HepG2 (cell line): ENCODE data around the gene NLRP6. TPM values are rescaled to one million over a fixed set of nuclear protein-coding genes. Genes with fewer than 3 reads are reported as not detected.
A peak's percentile ranks its signal among the peaks of the same experiment; 100 is the strongest.

Source experiments
- CREB1 ChIP-seq, 2 experiments: fragments of 450-650 bp in 1 of 2; IDR thresholded peaks; 2 replicates each; pipeline ENCODE4 v1.6.1; 2016 to 2017; ENCODE audit warnings: control low read depth in 1 of 2, mild to moderate bottlenecking in 1 of 2, missing compliant biosample characterization in 1 of 2, missing genetic modification characterization in 1 of 2
- MED13 ChIP-seq: sonication (generic); formaldehyde crosslinking; IDR thresholded peaks from 2 replicates; pipeline ENCODE4 v1.5.0; 2020; ENCODE audit warnings: missing genetic modification reagents
- MTF1 ChIP-seq: sonication (generic); formaldehyde crosslinking; IDR thresholded peaks from 2 replicates; pipeline ENCODE4 v1.5.0; 2020; ENCODE audit warnings: missing genetic modification reagents
- NR2F6 ChIP-seq, 2 experiments: IDR thresholded peaks; 2 replicates each; pipeline ENCODE4 v1.6.1; 2016; ENCODE audit warnings: antibody characterized with exemption in 1 of 2, mild to moderate bottlenecking in 1 of 2
- POLR2A ChIP-seq, 2 experiments: IDR thresholded peaks; 2 replicates each; pipeline ENCODE4 v1.6.1; 2011; ENCODE audit warnings: low read depth in 2 of 2, low read length in 2 of 2, mild to moderate bottlenecking in 1 of 2, moderate library complexity in 1 of 2; ENCODE audit not compliant: insufficient read depth in 1 of 2
- POLR2AphosphoS5 ChIP-seq: IDR thresholded peaks from 2 replicates; pipeline ENCODE4 v1.6.1; 2012; ENCODE audit warnings: low read depth, low read length
- REL ChIP-seq: sonication (generic); formaldehyde crosslinking; conservative IDR thresholded peaks from 2 replicates; pipeline ENCODE4 v1.8.0; 2022; ENCODE audit warnings: mild to moderate bottlenecking, missing genetic modification reagents, moderate library complexity
- SIN3B ChIP-seq: fragments of 150-350 bp; IDR thresholded peaks from 2 replicates; pipeline ENCODE4 v1.6.1; 2014; ENCODE audit warnings: low read length
- SP1 ChIP-seq, 2 experiments: fragments of 450-650 bp in 1 of 2; sonication (generic) in 1 of 2; formaldehyde crosslinking in 1 of 2; IDR thresholded peaks; 2 replicates each; pipeline versions ENCODE4 v1.4.0 to v1.6.1; 2016 to 2020; ENCODE audit warnings: missing genetic modification reagents in 1 of 2
- SP4 ChIP-seq: sonication (generic); formaldehyde crosslinking; IDR thresholded peaks from 2 replicates; pipeline ENCODE4 v1.8.1; 2023; ENCODE audit warnings: mild to moderate bottlenecking, missing genetic modification reagents
- YEATS4 ChIP-seq: sonication (generic); formaldehyde crosslinking; IDR thresholded peaks from 2 replicates; pipeline ENCODE4 v1.4.0; 2020; ENCODE audit warnings: missing genetic modification reagents, borderline replicate concordance
- ZNF484 ChIP-seq: sonication (generic); formaldehyde crosslinking; IDR thresholded peaks from 2 replicates; pipeline ENCODE4 v1.5.1; 2020; ENCODE audit warnings: mild to moderate bottlenecking, low read depth, missing genetic modification reagents, borderline replicate concordance
- ZNF879 ChIP-seq: sonication (generic); formaldehyde crosslinking; IDR thresholded peaks from 2 replicates; pipeline ENCODE4 v1.8.1; 2023; ENCODE audit warnings: missing genetic modification reagents
- polyA plus RNA-seq, 8 experiments: library from polyadenylated mRNA; depleted of rRNA in 3 of 8; stranded (reverse) in 7 of 8; unstranded in 1 of 8; fragments of >200 nt; fragmentation: Illumina TruSeq in 4 of 8; extraction: Trizol in 4 of 8; gene quantifications; 2 replicates each; pipeline versions ENCODE4 v1.2.1 to v1.2.3, GENCODE V29; 2011 to 2016; ENCODE audit warnings: low read depth in 4 of 8, missing spikeins in 1 of 8, mixed read lengths in 1 of 8; ENCODE audit not compliant: insufficient read depth in 1 of 8
- total RNA-seq, 5 experiments: library from RNA; depleted of rRNA; stranded (reverse); fragments of >200 nt; fragmentation: Illumina TruSeq; extraction: Trizol; gene quantifications; 2 replicates each; pipeline ENCODE4 v1.2.3, GENCODE V29; 2016; ENCODE audit warnings: low read depth in 1 of 5
- TF ChIP-seq, protein P1 (sequence below): sonication (generic); formaldehyde crosslinking; IDR thresholded peaks from 2 replicates; pipeline ENCODE4 v1.4.0; 2020; ENCODE audit warnings: mild to moderate bottlenecking, missing genetic modification reagents
- TF ChIP-seq, protein P2 (sequence below): sonication (generic); formaldehyde crosslinking; IDR thresholded peaks from 2 replicates; pipeline ENCODE4 v1.5.0; 2020; ENCODE audit warnings: mild to moderate bottlenecking, missing genetic modification reagents
- TF ChIP-seq, protein P3 (sequence below): sonication (generic); formaldehyde crosslinking; IDR thresholded peaks from 2 replicates; pipeline ENCODE4 v1.4.0; 2020; ENCODE audit warnings: mild to moderate bottlenecking, missing genetic modification reagents
- TF ChIP-seq, protein P4 (sequence below): sonication (generic); formaldehyde crosslinking; conservative IDR thresholded peaks from 2 replicates; pipeline ENCODE4 v1.8.0; 2022; ENCODE audit warnings: low read depth, missing genetic modification reagents
- TF ChIP-seq, protein P5 (sequence below): IDR thresholded peaks from 2 replicates; pipeline ENCODE4 v1.6.1; 2016; ENCODE audit warnings: mild to moderate bottlenecking, missing biosample characterization, missing genetic modification reagents

NLRP6 gene
- total and polyA plus RNA-seq, 2 of the 13 experiments (the other 11 are each of a cell fraction or from before 2014, with no cell fraction given) = not detected

DNA sequence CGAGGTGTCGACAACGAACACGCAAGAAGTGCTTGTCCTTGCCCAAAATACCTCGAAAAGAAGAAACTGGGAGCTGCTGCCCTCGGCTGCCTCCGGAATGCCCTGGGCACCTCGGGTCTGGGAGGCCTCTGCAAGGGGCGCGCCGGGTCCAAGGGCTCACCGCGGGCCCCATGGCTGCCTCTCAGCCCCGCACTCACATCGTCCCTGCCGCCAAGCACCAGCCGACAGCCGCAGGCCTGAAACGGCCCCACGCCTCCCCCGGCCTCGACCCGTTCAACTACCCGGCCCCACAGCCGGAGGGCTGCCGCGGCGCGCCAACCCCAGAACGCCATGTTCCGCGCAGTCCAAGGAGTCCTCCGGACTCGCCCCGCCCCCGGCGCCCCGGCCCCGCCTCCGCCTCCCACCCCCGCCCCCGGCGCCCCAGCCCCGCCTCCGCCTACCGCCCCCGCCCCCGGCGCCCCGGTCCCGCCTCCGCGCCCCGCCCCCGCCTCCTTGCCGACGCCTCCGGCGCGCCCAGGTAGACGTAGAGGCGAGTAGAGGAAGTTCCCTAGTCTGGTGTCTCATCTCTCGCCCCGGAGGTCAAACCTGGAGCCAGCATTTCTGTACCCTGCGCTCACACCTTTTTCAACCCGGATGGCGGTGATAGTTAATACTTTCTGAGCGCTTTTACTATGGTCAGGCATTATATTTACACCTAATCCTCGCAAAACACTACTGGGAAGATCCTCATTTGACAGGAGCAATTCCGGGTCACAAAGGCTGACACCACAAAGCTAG lies 42.0 kb upstream of the NLRP6 start, which contains the start of gene SIRT3 (continued):
- TF ChIP-seq, protein P1, sequence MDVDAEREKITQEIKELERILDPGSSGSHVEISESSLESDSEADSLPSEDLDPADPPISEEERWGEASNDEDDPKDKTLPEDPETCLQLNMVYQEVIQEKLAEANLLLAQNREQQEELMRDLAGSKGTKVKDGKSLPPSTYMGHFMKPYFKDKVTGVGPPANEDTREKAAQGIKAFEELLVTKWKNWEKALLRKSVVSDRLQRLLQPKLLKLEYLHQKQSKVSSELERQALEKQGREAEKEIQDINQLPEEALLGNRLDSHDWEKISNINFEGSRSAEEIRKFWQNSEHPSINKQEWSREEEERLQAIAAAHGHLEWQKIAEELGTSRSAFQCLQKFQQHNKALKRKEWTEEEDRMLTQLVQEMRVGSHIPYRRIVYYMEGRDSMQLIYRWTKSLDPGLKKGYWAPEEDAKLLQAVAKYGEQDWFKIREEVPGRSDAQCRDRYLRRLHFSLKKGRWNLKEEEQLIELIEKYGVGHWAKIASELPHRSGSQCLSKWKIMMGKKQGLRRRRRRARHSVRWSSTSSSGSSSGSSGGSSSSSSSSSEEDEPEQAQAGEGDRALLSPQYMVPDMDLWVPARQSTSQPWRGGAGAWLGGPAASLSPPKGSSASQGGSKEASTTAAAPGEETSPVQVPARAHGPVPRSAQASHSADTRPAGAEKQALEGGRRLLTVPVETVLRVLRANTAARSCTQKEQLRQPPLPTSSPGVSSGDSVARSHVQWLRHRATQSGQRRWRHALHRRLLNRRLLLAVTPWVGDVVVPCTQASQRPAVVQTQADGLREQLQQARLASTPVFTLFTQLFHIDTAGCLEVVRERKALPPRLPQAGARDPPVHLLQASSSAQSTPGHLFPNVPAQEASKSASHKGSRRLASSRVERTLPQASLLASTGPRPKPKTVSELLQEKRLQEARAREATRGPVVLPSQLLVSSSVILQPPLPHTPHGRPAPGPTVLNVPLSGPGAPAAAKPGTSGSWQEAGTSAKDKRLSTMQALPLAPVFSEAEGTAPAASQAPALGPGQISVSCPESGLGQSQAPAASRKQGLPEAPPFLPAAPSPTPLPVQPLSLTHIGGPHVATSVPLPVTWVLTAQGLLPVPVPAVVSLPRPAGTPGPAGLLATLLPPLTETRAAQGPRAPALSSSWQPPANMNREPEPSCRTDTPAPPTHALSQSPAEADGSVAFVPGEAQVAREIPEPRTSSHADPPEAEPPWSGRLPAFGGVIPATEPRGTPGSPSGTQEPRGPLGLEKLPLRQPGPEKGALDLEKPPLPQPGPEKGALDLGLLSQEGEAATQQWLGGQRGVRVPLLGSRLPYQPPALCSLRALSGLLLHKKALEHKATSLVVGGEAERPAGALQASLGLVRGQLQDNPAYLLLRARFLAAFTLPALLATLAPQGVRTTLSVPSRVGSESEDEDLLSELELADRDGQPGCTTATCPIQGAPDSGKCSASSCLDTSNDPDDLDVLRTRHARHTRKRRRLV = no peak
- TF ChIP-seq, protein P2, sequence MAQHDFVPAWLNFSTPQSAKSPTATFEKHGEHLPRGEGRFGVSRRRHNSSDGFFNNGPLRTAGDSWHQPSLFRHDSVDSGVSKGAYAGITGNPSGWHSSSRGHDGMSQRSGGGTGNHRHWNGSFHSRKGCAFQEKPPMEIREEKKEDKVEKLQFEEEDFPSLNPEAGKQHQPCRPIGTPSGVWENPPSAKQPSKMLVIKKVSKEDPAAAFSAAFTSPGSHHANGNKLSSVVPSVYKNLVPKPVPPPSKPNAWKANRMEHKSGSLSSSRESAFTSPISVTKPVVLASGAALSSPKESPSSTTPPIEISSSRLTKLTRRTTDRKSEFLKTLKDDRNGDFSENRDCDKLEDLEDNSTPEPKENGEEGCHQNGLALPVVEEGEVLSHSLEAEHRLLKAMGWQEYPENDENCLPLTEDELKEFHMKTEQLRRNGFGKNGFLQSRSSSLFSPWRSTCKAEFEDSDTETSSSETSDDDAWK (CRISPR knock-in tag) = no peak
- peak; percentile 53 for TF ChIP-seq YEATS4 (CRISPR knock-in tag)
- TF ChIP-seq, protein P3, sequence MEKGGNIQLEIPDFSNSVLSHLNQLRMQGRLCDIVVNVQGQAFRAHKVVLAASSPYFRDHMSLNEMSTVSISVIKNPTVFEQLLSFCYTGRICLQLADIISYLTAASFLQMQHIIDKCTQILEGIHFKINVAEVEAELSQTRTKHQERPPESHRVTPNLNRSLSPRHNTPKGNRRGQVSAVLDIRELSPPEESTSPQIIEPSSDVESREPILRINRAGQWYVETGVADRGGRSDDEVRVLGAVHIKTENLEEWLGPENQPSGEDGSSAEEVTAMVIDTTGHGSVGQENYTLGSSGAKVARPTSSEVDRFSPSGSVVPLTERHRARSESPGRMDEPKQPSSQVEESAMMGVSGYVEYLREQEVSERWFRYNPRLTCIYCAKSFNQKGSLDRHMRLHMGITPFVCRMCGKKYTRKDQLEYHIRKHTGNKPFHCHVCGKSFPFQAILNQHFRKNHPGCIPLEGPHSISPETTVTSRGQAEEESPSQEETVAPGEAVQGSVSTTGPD (CRISPR knock-in tag) = no peak
- TF ChIP-seq SP1 (IDR thresholded peaks at IDR 0.05) = no peak
- TF ChIP-seq SP1 (CRISPR knock-in tag; IDR thresholded peaks at IDR 0.05) = no peak; the same call in 1 of the 2 replicates
- TF ChIP-seq POLR2AphosphoS5 = peak; percentile 75
- TF ChIP-seq SP4 = no peak
- peak; percentile 79 to 91 for TF ChIP-seq POLR2A (IDR thresholded peaks at IDR 0.05; ENCODE audit: insufficient read depth in 1 of 2, low read depth in 2 of 2, low read length in 2 of 2)
- TF ChIP-seq MED13 (CRISPR knock-in tag) = 0 out of 2 replicates have a peak, but pooled peaks have one; percentile 26
- TF ChIP-seq, protein P4, sequence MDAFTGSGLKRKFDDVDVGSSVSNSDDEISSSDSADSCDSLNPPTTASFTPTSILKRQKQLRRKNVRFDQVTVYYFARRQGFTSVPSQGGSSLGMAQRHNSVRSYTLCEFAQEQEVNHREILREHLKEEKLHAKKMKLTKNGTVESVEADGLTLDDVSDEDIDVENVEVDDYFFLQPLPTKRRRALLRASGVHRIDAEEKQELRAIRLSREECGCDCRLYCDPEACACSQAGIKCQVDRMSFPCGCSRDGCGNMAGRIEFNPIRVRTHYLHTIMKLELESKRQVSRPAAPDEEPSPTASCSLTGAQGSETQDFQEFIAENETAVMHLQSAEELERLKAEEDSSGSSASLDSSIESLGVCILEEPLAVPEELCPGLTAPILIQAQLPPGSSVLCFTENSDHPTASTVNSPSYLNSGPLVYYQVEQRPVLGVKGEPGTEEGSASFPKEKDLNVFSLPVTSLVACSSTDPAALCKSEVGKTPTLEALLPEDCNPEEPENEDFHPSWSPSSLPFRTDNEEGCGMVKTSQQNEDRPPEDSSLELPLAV (CRISPR knock-in tag) = no peak
- no peak for TF ChIP-seq REL (CRISPR knock-in tag)
- no peak for TF ChIP-seq ZNF879 (CRISPR knock-in tag)
- TF ChIP-seq ZNF484 (CRISPR knock-in tag) = no peak
- TF ChIP-seq NR2F6 (IDR thresholded peaks at IDR 0.05) = no peak; the same call in 1 of the 2 replicates
- no peak for TF ChIP-seq NR2F6 (CRISPR knock-in tag; IDR thresholded peaks at IDR 0.05)
- no peak for TF ChIP-seq SIN3B
- TF ChIP-seq CREB1 (IDR thresholded peaks at IDR 0.05) = no peak
- TF ChIP-seq CREB1 (CRISPR knock-in tag; IDR thresholded peaks at IDR 0.05) = peak; percentile 67; the same call in 1 of the 2 replicates
- no peak for TF ChIP-seq MTF1 (CRISPR knock-in tag)
- TF ChIP-seq, protein P5, sequence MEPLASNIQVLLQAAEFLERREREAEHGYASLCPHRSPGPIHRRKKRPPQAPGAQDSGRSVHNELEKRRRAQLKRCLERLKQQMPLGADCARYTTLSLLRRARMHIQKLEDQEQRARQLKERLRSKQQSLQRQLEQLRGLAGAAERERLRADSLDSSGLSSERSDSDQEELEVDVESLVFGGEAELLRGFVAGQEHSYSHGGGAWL (CRISPR knock-in tag) = no peak; the same call in none of the 2 replicates
